ENCODE results near the gene NRDE2. TPM values are rescaled to one million over a fixed set of nuclear protein-coding genes. Genes with fewer than 3 reads are reported as not detected.

The NRDE2 gene
- total and polyA plus RNA-seq, 4 donors = 5.6 to 20.0 (median 13.7) TPM

DNA sequence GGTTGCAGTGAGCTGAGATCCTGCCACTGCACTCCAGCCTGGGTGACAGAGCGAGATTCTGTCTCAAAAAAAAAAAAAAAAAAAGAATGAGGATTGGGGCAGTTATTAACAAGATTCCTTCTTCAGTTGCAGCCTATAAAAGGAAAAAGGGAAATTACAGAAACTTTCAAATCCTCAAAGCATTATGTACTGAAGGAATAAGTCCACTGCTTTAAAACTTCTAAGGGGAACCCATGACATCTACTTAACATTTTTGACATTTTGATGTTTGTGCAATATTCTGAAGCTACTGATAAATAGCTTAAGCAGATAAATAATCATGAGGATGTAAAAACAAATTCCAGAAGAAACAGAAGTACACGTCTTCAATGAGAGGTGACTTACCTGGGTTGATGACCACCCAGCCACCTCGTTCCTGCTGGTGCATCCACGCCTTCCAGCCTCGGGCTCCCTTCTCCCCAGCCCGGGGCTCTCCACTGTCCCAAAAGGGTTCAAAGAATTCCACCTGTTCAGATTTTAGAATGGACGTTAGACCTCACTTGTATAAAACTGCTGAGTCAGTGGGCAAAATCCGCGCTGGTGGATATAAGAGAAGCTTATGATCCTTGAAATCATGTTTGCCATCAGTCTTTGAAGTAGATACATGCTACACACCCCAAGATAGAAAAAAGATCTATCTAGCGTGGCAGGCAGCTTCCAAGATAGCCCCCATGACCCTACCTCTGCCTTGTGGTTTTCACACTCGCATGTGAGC, 33.7 kb downstream of the NRDE2 start:
- Histone ChIP-seq H3K4me1 (ENCODE audit: control insufficient read depth in 4 of 4, insufficient read depth in 4 of 4, low read length in 3 of 4) (peaks cover 0 to 15% (median 10%) of the 10 kb centered on the region in 4 donors), H3K36me3 (ENCODE audit: control insufficient read depth in 4 of 4, insufficient read depth in 3 of 4, low read depth in 1 of 4, low read length in 3 of 4) (peaks cover 3 to 20% (median 16%) of the 10 kb centered on the region in 4 donors)

DNA sequence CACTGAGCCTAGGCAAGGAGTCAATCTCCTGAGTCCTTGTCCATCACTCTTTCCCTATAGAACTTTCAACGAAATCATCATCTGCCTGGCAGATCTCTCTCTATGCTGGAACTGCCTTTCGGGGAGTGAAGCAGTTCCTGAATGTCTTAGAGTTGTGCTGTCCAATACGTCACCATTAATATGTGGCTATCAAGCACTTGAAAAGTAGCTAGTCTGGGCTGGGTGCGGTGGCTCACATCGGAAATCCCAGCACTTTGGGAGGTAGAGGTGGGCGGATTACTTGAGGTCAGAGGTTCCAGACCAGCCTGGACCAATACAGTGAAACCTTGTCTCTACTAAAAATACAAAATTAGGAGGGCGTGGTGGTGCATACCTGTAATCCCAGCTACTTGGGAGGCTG, 35.1 kb downstream of the NRDE2 start:
- Histone ChIP-seq H3K9ac (ENCODE audit: low read depth in 1 of 2, low read length in 2 of 2) (no peak overlapping the region), H3K27me3 (ENCODE audit: control insufficient read depth in 4 of 4, insufficient read depth in 4 of 4, low read length in 3 of 4) (no peaks in the 10 kb centered on the region), H3K4me3 (ENCODE audit: low read depth in 1 of 3, low read length in 3 of 3) (no peak overlapping the region), H3K9me3 (ENCODE audit: control insufficient read depth in 4 of 4, low read length in 3 of 4) (no peaks in the 10 kb centered on the region), H3K36me3 (ENCODE audit: control insufficient read depth in 4 of 4, insufficient read depth in 3 of 4, low read depth in 1 of 4, low read length in 3 of 4) (peaks cover 6 to 29% (median 23%) of the 10 kb centered on the region in 4 donors), H3K4me1 (ENCODE audit: control insufficient read depth in 4 of 4, insufficient read depth in 4 of 4, low read length in 3 of 4) (peaks cover 0 to under 1% (median 0%) of the 10 kb centered on the region in 4 donors), H3K27ac (ENCODE audit: low read depth in 1 of 2, low read length in 2 of 2) (no peak overlapping the region)
- no peak for DNase-seq (ENCODE audit: low spot score)
- TF ChIP-seq RXRA (IDR thresholded peaks at IDR 0.05) = no peak
- no peak for TF ChIP-seq FOXA1 (IDR thresholded peaks at IDR 0.05)
- TF ChIP-seq FOXA2 (IDR thresholded peaks at IDR 0.05) = no peak
- TF ChIP-seq, protein P1, sequence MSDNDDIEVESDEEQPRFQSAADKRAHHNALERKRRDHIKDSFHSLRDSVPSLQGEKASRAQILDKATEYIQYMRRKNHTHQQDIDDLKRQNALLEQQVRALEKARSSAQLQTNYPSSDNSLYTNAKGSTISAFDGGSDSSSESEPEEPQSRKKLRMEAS (IDR thresholded peaks at IDR 0.05) = no peak
- TF ChIP-seq, protein P2, sequence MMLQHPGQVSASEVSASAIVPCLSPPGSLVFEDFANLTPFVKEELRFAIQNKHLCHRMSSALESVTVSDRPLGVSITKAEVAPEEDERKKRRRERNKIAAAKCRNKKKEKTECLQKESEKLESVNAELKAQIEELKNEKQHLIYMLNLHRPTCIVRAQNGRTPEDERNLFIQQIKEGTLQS (IDR thresholded peaks at IDR 0.05) = no peak
- TF ChIP-seq NR2F2 (IDR thresholded peaks at IDR 0.05) = no peak
- TF ChIP-seq YY1 (IDR thresholded peaks at IDR 0.05) = no peak
- no peak for TF ChIP-seq GABPA (IDR thresholded peaks at IDR 0.05 in 1 of 2, conservative IDR thresholded peaks at IDR 0.05 in 1 of 2)
- 95% methylated on average over 7 of the region's 7 CpGs for WGBS

More for the DNA sequence above, 33.7 kb downstream of the NRDE2 start:
- no peak overlapping the region for H3K4me3 ChIP-seq (ENCODE audit: low read depth in 1 of 3, low read length in 3 of 3)
- H3K27ac ChIP-seq (ENCODE audit: low read depth in 1 of 2, low read length in 2 of 2) = no peak overlapping the region
- 89% methylated on average over 11 of the region's 11 CpGs for WGBS
- H3K9ac ChIP-seq (ENCODE audit: low read depth in 1 of 2, low read length in 2 of 2) = no peak overlapping the region
- no peaks in the 10 kb centered on the region for H3K9me3 ChIP-seq (ENCODE audit: control insufficient read depth in 4 of 4, low read length in 3 of 4)
- TF ChIP-seq FOXA1 (IDR thresholded peaks at IDR 0.05) (no peak), GABPA (IDR thresholded peaks at IDR 0.05 in 1 of 2, conservative IDR thresholded peaks at IDR 0.05 in 1 of 2) (no peak), YY1 (IDR thresholded peaks at IDR 0.05) (no peak), SP1 (IDR thresholded peaks at IDR 0.05) (no peak), TAF1 (conservative IDR thresholded peaks at IDR 0.05) (no peak), RAD21 (IDR thresholded peaks at IDR 0.05) (no peak), NR2F2 (IDR thresholded peaks at IDR 0.05) (no peak), HNF4A (conservative IDR thresholded peaks at IDR 0.05) (no peak), RXRA (IDR thresholded peaks at IDR 0.05) (no peak), HNF4G (IDR thresholded peaks at IDR 0.05) (no peak), FOXA2 (IDR thresholded peaks at IDR 0.05) (no peak), EGR1 (IDR thresholded peaks at IDR 0.05; ENCODE audit: low read depth in 2 of 2) (no peak)
- TF ChIP-seq, protein P3, sequence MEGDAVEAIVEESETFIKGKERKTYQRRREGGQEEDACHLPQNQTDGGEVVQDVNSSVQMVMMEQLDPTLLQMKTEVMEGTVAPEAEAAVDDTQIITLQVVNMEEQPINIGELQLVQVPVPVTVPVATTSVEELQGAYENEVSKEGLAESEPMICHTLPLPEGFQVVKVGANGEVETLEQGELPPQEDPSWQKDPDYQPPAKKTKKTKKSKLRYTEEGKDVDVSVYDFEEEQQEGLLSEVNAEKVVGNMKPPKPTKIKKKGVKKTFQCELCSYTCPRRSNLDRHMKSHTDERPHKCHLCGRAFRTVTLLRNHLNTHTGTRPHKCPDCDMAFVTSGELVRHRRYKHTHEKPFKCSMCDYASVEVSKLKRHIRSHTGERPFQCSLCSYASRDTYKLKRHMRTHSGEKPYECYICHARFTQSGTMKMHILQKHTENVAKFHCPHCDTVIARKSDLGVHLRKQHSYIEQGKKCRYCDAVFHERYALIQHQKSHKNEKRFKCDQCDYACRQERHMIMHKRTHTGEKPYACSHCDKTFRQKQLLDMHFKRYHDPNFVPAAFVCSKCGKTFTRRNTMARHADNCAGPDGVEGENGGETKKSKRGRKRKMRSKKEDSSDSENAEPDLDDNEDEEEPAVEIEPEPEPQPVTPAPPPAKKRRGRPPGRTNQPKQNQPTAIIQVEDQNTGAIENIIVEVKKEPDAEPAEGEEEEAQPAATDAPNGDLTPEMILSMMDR (IDR thresholded peaks at IDR 0.05; ENCODE audit: low read depth, low read length, missing input control) = no peak
- TF ChIP-seq, protein P2 (IDR thresholded peaks at IDR 0.05) = no peak
- TF ChIP-seq, protein P1 (IDR thresholded peaks at IDR 0.05) = no peak
- TF ChIP-seq, protein P4, sequence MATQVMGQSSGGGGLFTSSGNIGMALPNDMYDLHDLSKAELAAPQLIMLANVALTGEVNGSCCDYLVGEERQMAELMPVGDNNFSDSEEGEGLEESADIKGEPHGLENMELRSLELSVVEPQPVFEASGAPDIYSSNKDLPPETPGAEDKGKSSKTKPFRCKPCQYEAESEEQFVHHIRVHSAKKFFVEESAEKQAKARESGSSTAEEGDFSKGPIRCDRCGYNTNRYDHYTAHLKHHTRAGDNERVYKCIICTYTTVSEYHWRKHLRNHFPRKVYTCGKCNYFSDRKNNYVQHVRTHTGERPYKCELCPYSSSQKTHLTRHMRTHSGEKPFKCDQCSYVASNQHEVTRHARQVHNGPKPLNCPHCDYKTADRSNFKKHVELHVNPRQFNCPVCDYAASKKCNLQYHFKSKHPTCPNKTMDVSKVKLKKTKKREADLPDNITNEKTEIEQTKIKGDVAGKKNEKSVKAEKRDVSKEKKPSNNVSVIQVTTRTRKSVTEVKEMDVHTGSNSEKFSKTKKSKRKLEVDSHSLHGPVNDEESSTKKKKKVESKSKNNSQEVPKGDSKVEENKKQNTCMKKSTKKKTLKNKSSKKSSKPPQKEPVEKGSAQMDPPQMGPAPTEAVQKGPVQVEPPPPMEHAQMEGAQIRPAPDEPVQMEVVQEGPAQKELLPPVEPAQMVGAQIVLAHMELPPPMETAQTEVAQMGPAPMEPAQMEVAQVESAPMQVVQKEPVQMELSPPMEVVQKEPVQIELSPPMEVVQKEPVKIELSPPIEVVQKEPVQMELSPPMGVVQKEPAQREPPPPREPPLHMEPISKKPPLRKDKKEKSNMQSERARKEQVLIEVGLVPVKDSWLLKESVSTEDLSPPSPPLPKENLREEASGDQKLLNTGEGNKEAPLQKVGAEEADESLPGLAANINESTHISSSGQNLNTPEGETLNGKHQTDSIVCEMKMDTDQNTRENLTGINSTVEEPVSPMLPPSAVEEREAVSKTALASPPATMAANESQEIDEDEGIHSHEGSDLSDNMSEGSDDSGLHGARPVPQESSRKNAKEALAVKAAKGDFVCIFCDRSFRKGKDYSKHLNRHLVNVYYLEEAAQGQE (IDR thresholded peaks at IDR 0.05) = no peak
- no peaks in the 10 kb centered on the region for H3K27me3 ChIP-seq (ENCODE audit: control insufficient read depth in 4 of 4, insufficient read depth in 4 of 4, low read length in 3 of 4)
- no peak for DNase-seq (ENCODE audit: low spot score)
